A549 (cell line): ENCODE results near the gene TAF7.

ENCODE experiments used
- CHD4 ChIP-seq: fragments of 200-600 bp; sonication (generic); IDR thresholded peaks from 2 replicates; pipeline ENCODE4 v1.6.1; 2016; ENCODE audit warnings: antibody characterized with exemption, mild to moderate bottlenecking, borderline replicate concordance
- FOSB ChIP-seq: fragments of 250-450 bp; sonication (Bioruptor Pico); IDR thresholded peaks from 2 replicates; pipeline ENCODE4 v1.5.0; 2020; ENCODE audit warnings: mild to moderate bottlenecking, moderate library complexity
- JUNB ChIP-seq: fragments of >200 bp; sonication (Bioruptor Twin); formaldehyde crosslinking; IDR thresholded peaks from 2 replicates; pipeline ENCODE4 v1.6.1; 2016
- RFX5 ChIP-seq: fragments of 450-650 bp; IDR thresholded peaks from 2 replicates; pipeline ENCODE4 v1.7.1; 2014; ENCODE audit warnings: antibody characterized with exemption, mild to moderate bottlenecking, moderate library complexity
- SREBF2 ChIP-seq: fragments of 450-650 bp; IDR thresholded peaks from 2 replicates; pipeline ENCODE4 v1.6.1; 2014; ENCODE audit warnings: mild to moderate bottlenecking, moderate library complexity
- TF ChIP-seq, protein P1 (sequence below): fragments of 250-450 bp; sonication (Bioruptor Pico); IDR thresholded peaks from 2 replicates; pipeline ENCODE4 v1.5.0; 2021; ENCODE audit warnings: mild to moderate bottlenecking, moderate library complexity, borderline replicate concordance
- TF ChIP-seq, protein P2 (sequence below): fragments of >200 bp; sonication (Bioruptor Twin); formaldehyde crosslinking; IDR thresholded peaks from 3 replicates; pipeline ENCODE4 v1.5.1; 2016

DNA sequence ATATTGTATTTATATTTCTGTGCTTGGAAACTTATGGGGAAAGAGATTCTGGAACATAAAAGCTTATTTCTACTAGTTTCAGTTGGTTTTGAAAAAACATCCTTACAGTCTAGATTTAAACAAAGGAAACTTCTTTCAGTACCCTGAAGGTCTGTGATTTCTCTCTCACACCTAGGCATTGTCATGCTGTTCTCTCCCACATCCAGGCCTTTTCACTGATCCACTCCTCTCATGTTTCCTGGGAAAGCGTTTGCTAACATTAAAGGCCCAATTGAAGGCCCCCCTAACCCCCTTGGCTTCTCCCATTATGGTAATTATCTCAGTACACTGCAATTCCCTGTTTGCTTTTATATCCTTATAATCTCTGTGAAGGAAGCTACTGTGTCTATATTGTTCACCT lies 22.2 kb upstream of the TAF7 start:
- TF ChIP-seq RFX5 (no peak), JUNB (no peak), FOSB (CRISPR knock-in tag) (no peak), SREBF2 (no peak), CHD4 (no peak)
- TF ChIP-seq, protein P1, sequence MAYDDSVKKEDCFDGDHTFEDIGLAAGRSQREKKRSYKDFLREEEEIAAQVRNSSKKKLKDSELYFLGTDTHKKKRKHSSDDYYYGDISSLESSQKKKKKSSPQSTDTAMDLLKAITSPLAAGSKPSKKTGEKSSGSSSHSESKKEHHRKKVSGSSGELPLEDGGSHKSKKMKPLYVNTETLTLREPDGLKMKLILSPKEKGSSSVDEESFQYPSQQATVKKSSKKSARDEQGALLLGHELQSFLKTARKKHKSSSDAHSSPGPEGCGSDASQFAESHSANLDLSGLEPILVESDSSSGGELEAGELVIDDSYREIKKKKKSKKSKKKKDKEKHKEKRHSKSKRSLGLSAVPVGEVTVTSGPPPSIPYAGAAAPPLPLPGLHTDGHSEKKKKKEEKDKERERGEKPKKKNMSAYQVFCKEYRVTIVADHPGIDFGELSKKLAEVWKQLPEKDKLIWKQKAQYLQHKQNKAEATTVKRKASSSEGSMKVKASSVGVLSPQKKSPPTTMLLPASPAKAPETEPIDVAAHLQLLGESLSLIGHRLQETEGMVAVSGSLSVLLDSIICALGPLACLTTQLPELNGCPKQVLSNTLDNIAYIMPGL, result no peak
- TF ChIP-seq, protein P2, sequence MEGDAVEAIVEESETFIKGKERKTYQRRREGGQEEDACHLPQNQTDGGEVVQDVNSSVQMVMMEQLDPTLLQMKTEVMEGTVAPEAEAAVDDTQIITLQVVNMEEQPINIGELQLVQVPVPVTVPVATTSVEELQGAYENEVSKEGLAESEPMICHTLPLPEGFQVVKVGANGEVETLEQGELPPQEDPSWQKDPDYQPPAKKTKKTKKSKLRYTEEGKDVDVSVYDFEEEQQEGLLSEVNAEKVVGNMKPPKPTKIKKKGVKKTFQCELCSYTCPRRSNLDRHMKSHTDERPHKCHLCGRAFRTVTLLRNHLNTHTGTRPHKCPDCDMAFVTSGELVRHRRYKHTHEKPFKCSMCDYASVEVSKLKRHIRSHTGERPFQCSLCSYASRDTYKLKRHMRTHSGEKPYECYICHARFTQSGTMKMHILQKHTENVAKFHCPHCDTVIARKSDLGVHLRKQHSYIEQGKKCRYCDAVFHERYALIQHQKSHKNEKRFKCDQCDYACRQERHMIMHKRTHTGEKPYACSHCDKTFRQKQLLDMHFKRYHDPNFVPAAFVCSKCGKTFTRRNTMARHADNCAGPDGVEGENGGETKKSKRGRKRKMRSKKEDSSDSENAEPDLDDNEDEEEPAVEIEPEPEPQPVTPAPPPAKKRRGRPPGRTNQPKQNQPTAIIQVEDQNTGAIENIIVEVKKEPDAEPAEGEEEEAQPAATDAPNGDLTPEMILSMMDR, result no peak
